ENCODE measurements around the gene GOLGA6L9.
A peak's percentile ranks its signal among the peaks of the same experiment; 100 is the strongest.
"Not testable (repeated sequence)": the region's sequence is repeated elsewhere in the genome, so short reads cannot be mapped to it uniquely, and the experiment has no call there.

Gene GOLGA6L9

GRCh38 chr15:82475345-82475967, 45.8 kb downstream of the GOLGA6L9 start:
- H3K4me3 ChIP-seq; H3K9me3 ChIP-seq; H3K36me3 ChIP-seq (replicated peaks); H3K27me3 ChIP-seq (ENCODE audit: low read depth); in situ Hi-C loops (cut with MboI; ENCODE audit: low sequenced_read_pairs); H3K4me1 ChIP-seq: not testable (repeated sequence)
- peak in 1 of 2 experiments; percentile 17 for DNase-seq (ENCODE audit: low spot score in 2 of 2)

- H3K9me3 ChIP-seq; in situ Hi-C loops (cut with MboI; ENCODE audit: low sequenced_read_pairs); H3K36me3 ChIP-seq (replicated peaks); H3K27me3 ChIP-seq (ENCODE audit: low read depth); H3K4me3 ChIP-seq; H3K4me1 ChIP-seq: not testable (repeated sequence)
- DNase-seq (ENCODE audit: low spot score in 2 of 2) = peak in 1 of 2 experiments; percentile 31
Observed at GRCh38 chr15:82476697-82477342, 47.2 kb downstream of the GOLGA6L9 start.

GRCh38 chr15:82477343-82478057, 47.9 kb downstream of the GOLGA6L9 start:
- in situ Hi-C loops (cut with MboI; ENCODE audit: low sequenced_read_pairs); H3K4me1 ChIP-seq; H3K27me3 ChIP-seq (ENCODE audit: low read depth); H3K9me3 ChIP-seq; H3K4me3 ChIP-seq; H3K36me3 ChIP-seq (replicated peaks): not testable (repeated sequence)
- DNase-seq (ENCODE audit: low spot score in 2 of 2) = peak in 1 of 2 experiments; percentile 7

Measured in HAP-1 (cell line).